IMR-90 (cell line): ENCODE results near the gene STX19. TPM values are rescaled to one million over a fixed set of nuclear protein-coding genes. Genes with fewer than 3 reads are reported as not detected.

ENCODE experiments used
- microRNA-seq, 2 experiments: library from miRNA; stranded (forward) in 1 of 2; unstranded in 1 of 2; fragments of 10-50 nt in 1 of 2; fragments of <30 nt in 1 of 2; gene quantifications in 1 of 2; microRNA quantifications in 1 of 2; one replicate each; pipeline versions ENCODE3 to v1.1.0; 2013 to 2020; ENCODE audit not compliant: insufficient read depth in 1 of 2, insufficient read length in 1 of 2, unreplicated experiment in 1 of 2
- polyA plus RNA-seq, 3 experiments: library from polyadenylated mRNA; depleted of rRNA; stranded (reverse); fragments of >200 nt; gene quantifications; 2 replicates each; pipeline ENCODE4 v1.2.3, GENCODE V29; 2012; ENCODE audit warnings: low replicate concordance in 1 of 3
- small RNA-seq, 5 experiments: library from RNA; depleted of rRNA; stranded (forward); fragments of <200 nt; gene quantifications; one replicate each; pipeline ENCODE3, GENCODE V24; 2012
- total RNA-seq: library from RNA; depleted of rRNA; stranded (reverse); fragments of >200 nt; gene quantifications from 2 replicates; pipeline ENCODE4 v1.2.3, GENCODE V29; 2012; rRNA removed

Gene STX19
- total and polyA plus RNA-seq, 2 of the 4 experiments (the other 2 are of a cell fraction): not detected

Small RNA genes lying within 50 kb of the gene (microRNA-seq; reads per million reads assigned to microRNA genes)
- gene RF00019 (ENCODE audit: insufficient read depth, insufficient read length) (not detected), gene RNU6-511P (ENCODE audit: insufficient read depth, insufficient read length) (not detected)

Small RNA genes lying within 50 kb of the gene (small RNA-seq; reads per million reads assigned to genes)
- gene RF00019: 0 reads per million in 5 experiments
- gene RNU6-511P: 0 to 1.2 (median 0) reads per million in 5 experiments

Other genes with a start within 250 kb of the STX19 start
- 1.6 and 2.5 TPM in 2 replicates for gene PROS1, start 54.7 kb downstream of the STX19 start, total RNA-seq
- 1.8 and 2.8 TPM in 2 replicates for gene PROS1, start 54.7 kb downstream of the STX19 start, polyA plus RNA-seq (2012; rRNA removed)
- gene ARL13B, start 48.4 kb downstream of the STX19 start, total RNA-seq: 2.7 and 6.7 TPM in 2 replicates
- gene ARL13B, start 48.4 kb downstream of the STX19 start, polyA plus RNA-seq (2012; rRNA removed): 3.0 and 4.2 TPM in 2 replicates
- gene DHFR2, start 34.3 kb upstream of the STX19 start, total RNA-seq: 2.3 and 3.9 TPM in 2 replicates
- 0.95 and 1.1 TPM in 2 replicates for gene DHFR2, start 34.3 kb upstream of the STX19 start, polyA plus RNA-seq (2012; rRNA removed)
- gene NSUN3, start 34.5 kb upstream of the STX19 start, total RNA-seq: 6.8 and 11.1 TPM in 2 replicates
- 4.9 TPM in 2 replicates for gene NSUN3, start 34.5 kb upstream of the STX19 start, polyA plus RNA-seq (2012; rRNA removed)